Activated CD4-positive, alpha-beta T cell treated with anti-CD3 and anti-CD28 coated beads, Interleukin-2, amount 10 ng/mL, durations not matched to agents 7 days and 5 days (primary cell): ENCODE data around the gene ZSWIM6. TPM values are rescaled to one million over a fixed set of nuclear protein-coding genes. Genes with fewer than 3 reads are reported as not detected.
A peak's percentile ranks its signal among the peaks of the same experiment; 100 is the strongest.

Source experiments
- CTCF ChIA-PET: fragments of 350-600 bp; sonication (Branson Sonifier 250); formaldehyde crosslinking; loops from one replicate; lab custom pipeline; 2021; ENCODE audit warnings: antibody characterized with exemption; lab: Charles Lee
- POLR2A ChIA-PET: fragments of 350-600 bp; sonication (Branson Sonifier 250); formaldehyde crosslinking; loops from one replicate; lab custom pipeline; 2021; ENCODE audit warnings: antibody characterized with exemption; lab: Charles Lee
- DNase-seq: peaks from one replicate; pipeline ENCODE4 v3.0.0-alpha.2; 2020
- H3K27ac Mint-ChIP-seq: one replicate; pipeline ENCODE4 v1.8.0; 2021; ENCODE audit warnings: mild to moderate bottlenecking, moderate library complexity, mixed read lengths
- H3K27me3 Mint-ChIP-seq: one replicate; pipeline ENCODE4 v1.8.0; 2021; ENCODE audit warnings: mixed read lengths
- H3K36me3 Mint-ChIP-seq: one replicate; pipeline ENCODE4 v1.8.0; 2021; ENCODE audit warnings: low read depth, mixed read lengths
- H3K4me1 Mint-ChIP-seq: one replicate; pipeline ENCODE4 v1.8.0; 2021; ENCODE audit warnings: mixed read lengths
- H3K4me3 Mint-ChIP-seq: one replicate; pipeline ENCODE4 v1.8.0; 2021; ENCODE audit warnings: mild to moderate bottlenecking, moderate library complexity, mixed read lengths
- H3K9me3 Mint-ChIP-seq: one replicate; pipeline ENCODE4 v1.8.0; 2021; ENCODE audit warnings: mixed read lengths
- total RNA-seq, 2 experiments: library from RNA; stranded (reverse); gene quantifications; one replicate each; pipeline ENCODE4 v1.2.3, GENCODE V29; 2021

The ZSWIM6 gene
- 1 to 10 TPM; 3.8 to 4.3 TPM for total RNA-seq

DNA sequence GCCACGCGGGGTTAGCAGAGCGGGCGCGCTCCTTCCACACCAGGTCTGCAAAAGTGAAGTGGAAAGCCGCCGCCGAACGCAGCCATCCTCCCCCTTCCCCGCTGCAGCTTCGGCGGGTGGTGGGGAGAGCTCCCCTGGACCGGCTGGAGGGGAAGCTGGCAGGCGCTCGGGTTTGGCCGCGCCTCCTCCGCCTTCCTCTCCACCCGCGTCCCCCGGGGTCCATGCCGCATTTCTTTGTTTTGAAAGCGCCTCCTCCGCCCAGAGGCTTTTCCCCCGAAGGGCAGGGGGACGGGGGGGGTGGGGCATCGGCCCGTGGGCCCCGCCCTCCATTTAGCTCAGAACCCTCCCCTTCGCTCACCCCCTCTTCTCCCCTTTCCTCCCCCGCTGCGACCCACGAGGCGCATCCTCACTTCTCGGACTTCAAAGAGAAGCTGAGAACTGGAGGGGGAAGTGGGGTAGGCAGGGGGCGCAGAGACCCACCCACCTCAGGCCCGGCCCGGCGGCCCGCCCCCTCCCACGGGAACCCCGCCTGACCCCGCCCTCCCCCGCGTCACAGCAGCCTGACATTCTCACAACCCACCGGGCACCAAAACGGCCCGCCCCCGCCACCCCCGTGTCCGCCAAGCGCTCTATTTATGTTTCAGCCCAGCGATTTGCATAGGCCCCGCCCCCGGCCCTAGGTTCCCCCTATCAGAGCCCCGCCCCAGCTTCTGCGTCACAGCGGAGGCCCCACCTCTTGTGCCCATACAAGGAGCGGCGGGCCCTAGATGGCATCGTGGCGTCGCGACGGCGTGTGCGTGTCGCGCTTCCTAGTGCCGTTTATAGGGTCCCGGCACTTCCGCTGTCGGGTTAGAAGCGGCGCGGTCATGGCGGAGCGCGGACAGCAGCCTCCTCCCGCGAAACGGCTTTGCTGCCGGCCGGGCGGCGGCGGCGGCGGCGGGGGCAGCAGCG, at the start of gene ZSWIM6:
TSS of gene ZSWIM6 (plus strand) at position 852 of the 951 bp plus-strand sequence. CDS start at position 867, 15 bp downstream.
- ChIA-PET POLR2A (interaction anchor here (0.6 to 1.2 kb wide), 2 partner anchors 169 to 288 kb away, joined by 3 to 4 read pairs; partner anchors contain the start of gene SMIM15), CTCF (interaction anchor here (0.6 to 2.3 kb wide), 8 partner anchors 10 to 170 kb away, joined by 3 to 10 read pairs (median 4); partner anchors contain the start of gene SMIM15)
- peak; percentile 98 for DNase-seq
- Mint-ChIP-seq H3K27me3 (peaks cover 49% of the 10 kb centered on the region), H3K27ac (peak within 1 kb of the TSS; percentile 97), H3K36me3 (peaks cover 6% of the 10 kb centered on the region), H3K9me3 (peaks cover 1% of the 10 kb centered on the region), H3K4me1 (peaks cover 37% of the 10 kb centered on the region), H3K4me3 (peak within 1 kb of the TSS; percentile 94)

DNA sequence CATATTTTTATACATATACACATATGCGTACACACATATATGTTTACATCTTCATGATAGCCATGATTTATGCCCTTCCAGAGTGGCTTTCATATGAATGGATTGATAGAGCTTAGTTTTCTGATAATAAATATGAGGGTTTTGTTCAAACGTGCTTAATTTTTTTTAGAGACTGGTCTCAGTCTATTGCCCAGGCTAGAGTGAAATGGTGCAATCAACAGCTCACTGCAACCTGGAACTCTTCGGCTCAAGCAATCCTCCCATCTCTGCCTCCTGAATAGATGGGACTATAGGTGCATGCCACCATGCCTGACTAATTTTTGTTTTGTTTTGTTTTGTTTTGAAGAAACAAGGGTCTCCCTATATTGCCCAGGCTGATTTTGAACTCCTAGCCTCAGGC, 48.6 kb upstream of the ZSWIM6 start:
- CTCF ChIA-PET, result interaction anchor here (0.9 kb wide), 1 partner anchor 16 kb away, joined by 4 read pairs; no protein-coding TSS in a partner anchor
- no peak for DNase-seq
- Mint-ChIP-seq H3K9me3 (no peaks in the 10 kb centered on the region), H3K4me1 (peaks cover 2% of the 10 kb centered on the region), H3K27ac (no peak overlapping the region), H3K36me3 (no peaks in the 10 kb centered on the region), H3K4me3 (no peak overlapping the region), H3K27me3 (no peaks in the 10 kb centered on the region)
- POLR2A ChIA-PET, result no interaction called here

DNA sequence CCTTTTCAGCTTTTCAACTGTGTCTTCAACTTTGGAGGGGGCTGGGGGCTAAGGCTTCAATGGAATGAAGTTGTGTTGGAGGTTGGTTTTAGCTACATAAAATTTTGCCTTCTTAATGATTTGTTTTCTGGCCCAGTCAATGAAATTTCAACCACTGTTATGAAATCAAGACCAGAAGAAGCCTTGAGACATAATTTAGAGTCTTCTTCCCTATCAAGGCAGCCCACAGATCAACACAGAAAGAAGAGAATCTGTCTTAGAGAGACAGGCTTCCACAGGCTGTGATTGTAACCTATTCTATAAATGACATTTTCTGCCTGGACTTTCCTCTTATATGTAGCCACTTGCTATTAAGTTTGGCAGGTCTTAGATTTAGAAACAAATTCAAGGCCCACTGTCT, 46.5 kb upstream of the ZSWIM6 start:
- Mint-ChIP-seq H3K27ac (no peak overlapping the region), H3K4me3 (no peak overlapping the region), H3K9me3 (no peaks in the 10 kb centered on the region), H3K27me3 (no peaks in the 10 kb centered on the region), H3K36me3 (no peaks in the 10 kb centered on the region), H3K4me1 (peaks cover 2% of the 10 kb centered on the region)
- no peak for DNase-seq
- ChIA-PET POLR2A (no interaction called here), CTCF (interaction anchor here (1.0 to 1.4 kb wide), 2 partner anchors 13 to 18 kb away, joined by 3 to 6 read pairs; no protein-coding TSS in a partner anchor)

DNA sequence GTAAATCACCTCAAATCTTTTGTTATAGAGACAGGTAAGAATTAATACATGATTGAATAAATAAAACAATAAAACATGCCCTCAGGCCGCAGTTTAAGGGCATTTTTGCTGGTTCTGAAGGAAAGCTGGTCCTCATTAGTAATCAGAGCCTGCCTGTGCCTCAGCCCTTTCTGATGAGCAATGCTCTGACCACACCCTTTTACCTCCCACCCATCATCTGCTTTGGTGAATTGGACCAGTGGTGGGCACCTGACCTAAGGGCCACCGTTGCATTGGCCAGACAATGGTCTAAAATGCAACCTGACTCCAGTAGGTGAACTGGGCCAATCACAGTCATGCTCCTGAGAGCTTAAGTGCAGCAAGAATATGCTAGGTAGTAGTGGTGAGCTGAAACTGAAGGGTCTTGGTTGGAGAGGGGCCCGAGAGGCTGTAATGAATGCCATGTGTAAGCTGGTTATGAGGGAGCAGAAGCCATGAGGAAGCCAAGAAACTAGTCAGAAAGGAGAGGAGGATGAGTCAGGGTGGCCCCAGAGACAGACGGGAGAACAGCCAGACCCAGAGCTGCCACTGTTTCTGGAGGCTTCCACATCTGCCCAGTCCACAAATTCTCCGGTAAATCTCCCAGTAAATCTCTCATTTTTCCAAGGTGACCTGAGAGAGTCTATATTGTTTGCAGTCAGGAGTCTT, 45.5 kb upstream of the ZSWIM6 start:
- no peaks in the 10 kb centered on the region for H3K36me3 Mint-ChIP-seq
- H3K27me3 Mint-ChIP-seq, result no peaks in the 10 kb centered on the region
- H3K4me1 Mint-ChIP-seq, result peaks cover 5% of the 10 kb centered on the region
- DNase-seq, result no peak
- no peak overlapping the region for H3K27ac Mint-ChIP-seq
- ChIA-PET POLR2A (no interaction called here), CTCF (interaction anchor here (0.8 kb wide), 1 partner anchor 8 kb away, joined by 3 read pairs; no protein-coding TSS in a partner anchor)
- H3K9me3 Mint-ChIP-seq, result no peaks in the 10 kb centered on the region
- H3K4me3 Mint-ChIP-seq, result no peak overlapping the region

DNA sequence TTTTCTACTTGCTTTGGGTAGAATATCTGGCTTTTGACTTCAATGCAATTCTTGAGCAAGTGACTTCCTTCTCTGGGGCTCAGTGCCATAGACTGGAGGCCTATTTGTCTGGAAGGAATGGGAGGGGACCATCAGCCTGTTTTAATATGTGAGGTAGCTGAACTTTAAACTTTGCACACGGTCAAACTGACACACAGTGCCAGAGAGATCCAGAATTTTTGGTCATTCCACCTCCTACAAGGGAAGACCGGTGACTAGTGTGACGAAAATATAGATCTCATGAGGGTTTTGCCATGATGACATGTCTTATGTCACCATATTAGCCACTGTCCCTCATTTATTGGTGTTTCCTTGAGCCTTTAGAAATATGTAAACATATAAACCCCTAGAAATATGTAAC, 44.6 kb upstream of the ZSWIM6 start:
- no peak overlapping the region for H3K27ac Mint-ChIP-seq
- no peak overlapping the region for H3K4me3 Mint-ChIP-seq
- ChIA-PET CTCF (interaction anchor here (1.2 kb wide), 1 partner anchor 21 kb away, joined by 4 read pairs; no protein-coding TSS in a partner anchor), POLR2A (no interaction called here)
- no peak for DNase-seq
- H3K4me1 Mint-ChIP-seq, result peaks cover 5% of the 10 kb centered on the region
- no peaks in the 10 kb centered on the region for H3K9me3 Mint-ChIP-seq
- H3K36me3 Mint-ChIP-seq, result no peaks in the 10 kb centered on the region
- H3K27me3 Mint-ChIP-seq, result no peaks in the 10 kb centered on the region

DNA sequence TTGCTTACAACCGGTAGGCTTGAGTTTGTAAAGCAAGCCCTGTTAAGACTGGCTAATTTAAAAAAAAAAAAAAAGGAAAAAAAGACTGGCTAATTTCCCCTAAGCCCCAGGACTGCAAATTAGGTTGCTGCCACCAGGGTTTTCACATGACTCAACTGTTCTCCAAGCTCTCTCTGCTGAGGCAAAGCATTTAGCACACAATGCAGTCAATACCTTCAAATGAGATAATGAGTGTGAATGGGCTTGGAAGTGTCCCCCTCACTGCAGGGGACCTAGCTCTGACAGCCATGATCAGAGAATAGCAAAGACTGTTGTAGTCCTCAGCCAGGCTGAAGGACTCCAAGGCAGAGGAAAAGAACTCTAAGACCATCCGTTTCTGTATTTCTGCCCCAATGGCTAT, 42.8 kb upstream of the ZSWIM6 start:
- Mint-ChIP-seq H3K36me3 (no peaks in the 10 kb centered on the region), H3K27ac (no peak overlapping the region), H3K4me3 (no peak overlapping the region), H3K27me3 (no peaks in the 10 kb centered on the region), H3K9me3 (no peaks in the 10 kb centered on the region), H3K4me1 (peaks cover 5% of the 10 kb centered on the region)
- no peak for DNase-seq
- POLR2A ChIA-PET, result no interaction called here
- CTCF ChIA-PET, result no interaction called here

DNA sequence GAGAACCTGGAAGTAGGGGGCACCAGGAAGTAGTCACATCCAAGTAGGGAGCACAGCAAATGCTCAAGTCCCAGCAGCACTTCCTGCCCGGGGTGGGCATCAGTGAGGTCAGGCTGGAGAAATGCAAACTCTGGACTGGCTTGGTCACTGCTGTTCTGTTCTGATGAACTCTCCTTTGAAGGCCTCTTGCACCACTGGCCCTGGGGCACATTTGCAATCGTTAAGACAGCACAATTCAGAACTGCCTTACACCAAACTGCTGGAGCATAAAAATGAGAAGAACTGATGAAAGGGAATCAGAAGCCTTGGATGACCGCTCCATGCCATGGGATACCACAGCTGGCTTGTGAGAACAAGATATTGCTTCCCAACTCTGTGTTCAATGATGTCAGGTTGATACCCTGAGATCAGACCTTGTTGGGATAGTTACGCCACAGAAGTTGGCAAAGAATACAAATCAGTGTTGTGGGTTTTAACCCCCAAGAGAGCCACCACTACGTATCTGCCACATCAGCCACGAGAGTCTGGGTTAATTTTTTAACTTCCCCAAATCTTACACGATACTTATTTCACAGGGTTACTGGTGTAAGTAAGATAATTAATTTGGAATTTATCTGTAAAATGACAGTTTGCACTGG, 42.3 kb upstream of the ZSWIM6 start:
- no peak for DNase-seq
- POLR2A ChIA-PET, result no interaction called here
- H3K4me3 Mint-ChIP-seq, result no peak overlapping the region
- H3K27me3 Mint-ChIP-seq, result no peaks in the 10 kb centered on the region
- no peaks in the 10 kb centered on the region for H3K9me3 Mint-ChIP-seq
- no peaks in the 10 kb centered on the region for H3K36me3 Mint-ChIP-seq
- CTCF ChIA-PET, result no interaction called here
- no peak overlapping the region for H3K27ac Mint-ChIP-seq
- peaks cover 5% of the 10 kb centered on the region for H3K4me1 Mint-ChIP-seq

DNA sequence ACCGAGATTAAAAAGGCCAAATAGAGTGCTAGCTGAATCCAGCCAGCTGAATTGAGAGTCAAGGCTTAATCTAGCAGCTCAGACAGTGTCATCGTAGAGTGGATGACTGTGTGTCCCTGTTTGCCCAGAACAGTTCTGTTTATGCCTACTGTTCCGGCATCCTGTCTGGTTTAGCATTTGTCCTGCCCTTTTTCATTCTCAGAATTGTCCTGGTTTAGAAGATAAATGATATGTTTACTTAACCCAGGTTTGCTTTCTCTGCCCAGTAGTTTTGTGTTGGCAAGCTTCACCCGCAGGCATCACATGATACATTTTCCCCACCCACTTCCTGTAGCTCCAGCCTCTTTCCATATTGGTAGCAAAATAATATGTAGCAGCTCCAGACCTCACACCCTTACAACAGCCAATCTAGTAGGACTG, 41.3 kb upstream of the ZSWIM6 start:
- Mint-ChIP-seq H3K27me3 (no peaks in the 10 kb centered on the region), H3K4me3 (no peak overlapping the region), H3K9me3 (no peaks in the 10 kb centered on the region), H3K4me1 (peaks cover 5% of the 10 kb centered on the region), H3K36me3 (no peaks in the 10 kb centered on the region), H3K27ac (no peak overlapping the region)
- no peak for DNase-seq
- POLR2A ChIA-PET, result no interaction called here
- CTCF ChIA-PET, result interaction anchor here (0.7 to 1.3 kb wide), 2 partner anchors 10 to 25 kb away, joined by 3 read pairs; no protein-coding TSS in a partner anchor

DNA sequence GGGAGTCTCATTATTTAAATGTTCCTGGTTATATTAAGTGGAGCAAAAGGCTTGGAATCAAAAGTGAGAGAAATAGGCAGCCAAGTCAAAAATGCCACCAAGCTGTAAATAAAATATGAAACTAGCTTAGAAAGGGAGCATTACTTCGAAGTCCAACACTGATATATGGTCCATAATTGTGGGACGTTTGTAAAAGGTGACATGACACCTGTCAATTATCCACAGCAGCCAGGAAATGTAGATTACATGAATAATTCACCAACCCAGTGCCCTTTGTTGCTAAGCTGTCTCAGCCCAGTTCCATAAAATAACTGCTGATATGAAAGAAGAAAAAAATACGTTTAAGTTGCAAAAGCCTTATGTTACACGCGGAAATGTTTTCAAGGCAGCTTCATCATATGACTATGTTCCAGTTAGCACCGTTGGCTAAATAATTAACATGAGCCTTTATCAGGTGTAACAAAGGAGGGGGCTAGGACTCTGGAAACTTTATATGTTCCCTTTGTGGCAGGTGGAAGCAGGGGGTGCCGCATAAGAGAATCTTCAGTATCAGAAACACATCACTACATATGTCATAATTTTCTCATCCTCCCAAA, 39.9 kb upstream of the ZSWIM6 start:
- no peak overlapping the region for H3K27ac Mint-ChIP-seq
- peaks cover 5% of the 10 kb centered on the region for H3K4me1 Mint-ChIP-seq
- no peaks in the 10 kb centered on the region for H3K9me3 Mint-ChIP-seq
- ChIA-PET CTCF (no interaction called here), POLR2A (no interaction called here)
- DNase-seq, result no peak
- no peak overlapping the region for H3K4me3 Mint-ChIP-seq
- H3K36me3 Mint-ChIP-seq, result no peaks in the 10 kb centered on the region
- H3K27me3 Mint-ChIP-seq, result no peaks in the 10 kb centered on the region

DNA sequence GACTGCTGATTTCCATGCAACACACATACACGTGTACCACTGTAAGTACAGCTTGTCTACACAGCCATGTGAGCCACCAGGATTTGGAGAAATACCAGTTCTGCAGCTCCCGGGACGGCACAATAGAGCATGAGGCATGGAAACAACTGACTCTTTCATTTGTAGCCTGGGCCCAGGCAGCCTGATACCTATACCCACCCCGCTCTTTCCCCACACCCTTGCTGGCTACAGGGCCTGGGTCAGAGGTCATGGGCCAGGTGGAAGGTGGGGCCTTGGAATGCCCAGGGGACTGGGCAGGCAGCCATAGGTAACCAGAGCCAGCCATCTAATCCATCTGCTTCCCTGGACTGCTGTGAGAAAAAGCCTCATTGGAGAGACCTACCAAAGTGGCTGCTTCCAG, 39.0 kb upstream of the ZSWIM6 start:
- POLR2A ChIA-PET, result no interaction called here
- no peak for DNase-seq
- CTCF ChIA-PET, result no interaction called here
- H3K36me3 Mint-ChIP-seq, result no peaks in the 10 kb centered on the region
- H3K27me3 Mint-ChIP-seq, result no peaks in the 10 kb centered on the region
- H3K4me1 Mint-ChIP-seq, result peaks cover 5% of the 10 kb centered on the region
- H3K9me3 Mint-ChIP-seq, result no peaks in the 10 kb centered on the region
- H3K4me3 Mint-ChIP-seq, result no peak overlapping the region
- no peak overlapping the region for H3K27ac Mint-ChIP-seq

DNA sequence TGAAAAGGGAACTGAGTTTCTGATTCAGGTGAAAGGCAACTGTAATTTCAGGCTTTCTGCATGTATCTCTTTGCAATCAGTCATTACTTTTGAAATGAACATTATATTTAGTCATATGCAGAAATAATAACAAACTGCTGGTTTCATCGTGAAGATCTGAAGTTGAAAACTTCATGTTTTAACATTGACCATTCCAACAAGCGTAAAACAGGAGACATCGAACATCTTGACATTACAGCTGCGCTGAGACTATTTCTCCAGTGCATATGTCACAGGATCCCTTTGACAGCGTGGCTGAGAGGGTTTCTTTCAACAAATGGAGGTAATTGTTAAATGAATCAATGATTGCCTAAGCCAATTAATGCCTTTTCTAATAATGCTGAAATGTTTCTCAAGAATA, 38.2 kb upstream of the ZSWIM6 start:
- Mint-ChIP-seq H3K4me3 (no peak overlapping the region), H3K27ac (no peak overlapping the region), H3K27me3 (no peaks in the 10 kb centered on the region), H3K36me3 (no peaks in the 10 kb centered on the region), H3K9me3 (no peaks in the 10 kb centered on the region), H3K4me1 (peaks cover 5% of the 10 kb centered on the region)
- CTCF ChIA-PET, result interaction anchor here (1.6 kb wide), 1 partner anchor 13 kb away, joined by 3 read pairs; no protein-coding TSS in a partner anchor
- POLR2A ChIA-PET, result no interaction called here
- no peak for DNase-seq

DNA sequence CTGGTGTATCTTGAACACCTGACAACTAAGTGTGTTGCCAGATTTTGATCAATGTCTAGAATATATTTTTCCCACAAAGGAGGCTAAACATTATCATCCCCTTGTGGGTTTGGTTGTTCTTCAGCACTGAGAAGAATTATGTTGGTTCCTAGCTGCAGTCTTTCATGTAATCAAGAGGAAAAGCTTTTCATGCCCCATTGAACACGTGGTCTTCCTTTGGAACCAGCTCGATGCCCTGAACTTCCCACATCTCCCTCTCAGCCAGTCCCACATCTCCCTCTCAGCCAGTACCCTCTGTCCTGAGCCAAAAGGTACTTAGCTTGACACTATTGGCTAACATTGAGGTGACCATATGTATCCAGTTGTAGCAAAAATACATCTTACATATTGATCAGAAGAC, 36.7 kb upstream of the ZSWIM6 start:
- H3K9me3 Mint-ChIP-seq, result no peaks in the 10 kb centered on the region
- H3K27ac Mint-ChIP-seq, result no peak overlapping the region
- H3K36me3 Mint-ChIP-seq, result no peaks in the 10 kb centered on the region
- peaks cover 5% of the 10 kb centered on the region for H3K4me1 Mint-ChIP-seq
- POLR2A ChIA-PET, result no interaction called here
- H3K4me3 Mint-ChIP-seq, result no peak overlapping the region
- CTCF ChIA-PET, result interaction anchor here (1.2 to 1.6 kb wide), 5 partner anchors 9 to 21 kb away, joined by 3 to 7 read pairs (median 3); no protein-coding TSS in a partner anchor
- no peak for DNase-seq
- H3K27me3 Mint-ChIP-seq, result no peaks in the 10 kb centered on the region
